HUES48 (cell line): ENCODE measurements around the gene GRIK5.

Experiments
- H3K27ac ChIP-seq: one replicate; pipeline ENCODE4 v1.7.0; 2013; ENCODE audit warnings: low read depth, low read length, inconsistent platforms
- H3K27me3 ChIP-seq: 2 replicates; pipeline ENCODE4 v1.6.1; 2013; ENCODE audit warnings: mild to moderate bottlenecking, low read length; ENCODE audit not compliant: control insufficient read depth, insufficient read depth
- H3K36me3 ChIP-seq: 2 replicates; pipeline ENCODE4 v1.6.1; 2013; ENCODE audit warnings: low read length; ENCODE audit not compliant: control insufficient read depth, insufficient read depth
- H3K4me1 ChIP-seq: 2 replicates; pipeline ENCODE4 v1.6.1; 2013; ENCODE audit warnings: mild to moderate bottlenecking, low read length; ENCODE audit not compliant: control insufficient read depth, insufficient read depth
- H3K4me3 ChIP-seq: 2 replicates; pipeline ENCODE4 v1.5.1; 2013; ENCODE audit warnings: mild to moderate bottlenecking, low read depth, low read length
- H3K9ac ChIP-seq: 2 replicates; pipeline ENCODE4 v1.6.1; 2013; ENCODE audit warnings: mild to moderate bottlenecking, low read depth, low read length, moderate library complexity
- H3K9me3 ChIP-seq: 2 replicates; pipeline ENCODE4 v1.6.1; 2013; ENCODE audit warnings: low read length; ENCODE audit not compliant: control insufficient read depth, insufficient read depth

GRIK5 gene

DNA sequence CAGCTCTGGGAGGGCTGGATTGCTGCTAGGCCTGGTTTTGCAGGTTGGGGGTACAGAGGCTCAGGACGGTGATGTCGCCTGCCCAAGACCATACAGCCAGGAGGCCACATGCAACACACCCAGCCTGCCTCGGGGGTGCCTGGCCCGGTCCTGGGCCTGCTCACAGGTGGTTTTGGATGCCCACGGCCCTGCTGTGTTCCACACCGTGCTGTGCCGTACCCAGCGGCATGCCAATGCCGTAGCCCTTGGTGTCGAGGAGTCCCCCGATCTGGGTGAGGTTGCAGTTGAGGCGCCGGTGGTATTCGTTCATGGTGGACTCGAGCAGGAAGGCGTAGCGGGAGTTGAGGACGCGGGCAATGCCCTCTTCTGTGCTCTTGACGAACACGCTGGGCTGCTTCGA is 64.5 kb downstream of the GRIK5 start:
- no peaks in the 10 kb centered on the region for H3K9me3 ChIP-seq
- H3K9ac ChIP-seq = no peak overlapping the region
- H3K27me3 ChIP-seq = peaks cover 6% of the 10 kb centered on the region
- H3K4me3 ChIP-seq = no peak overlapping the region
- no peaks in the 10 kb centered on the region for H3K4me1 ChIP-seq
- 0 out of 2 replicates have a peak, but pooled peaks cover 14% of the 10 kb centered on the region for H3K36me3 ChIP-seq
- no peak overlapping the region for H3K27ac ChIP-seq

DNA sequence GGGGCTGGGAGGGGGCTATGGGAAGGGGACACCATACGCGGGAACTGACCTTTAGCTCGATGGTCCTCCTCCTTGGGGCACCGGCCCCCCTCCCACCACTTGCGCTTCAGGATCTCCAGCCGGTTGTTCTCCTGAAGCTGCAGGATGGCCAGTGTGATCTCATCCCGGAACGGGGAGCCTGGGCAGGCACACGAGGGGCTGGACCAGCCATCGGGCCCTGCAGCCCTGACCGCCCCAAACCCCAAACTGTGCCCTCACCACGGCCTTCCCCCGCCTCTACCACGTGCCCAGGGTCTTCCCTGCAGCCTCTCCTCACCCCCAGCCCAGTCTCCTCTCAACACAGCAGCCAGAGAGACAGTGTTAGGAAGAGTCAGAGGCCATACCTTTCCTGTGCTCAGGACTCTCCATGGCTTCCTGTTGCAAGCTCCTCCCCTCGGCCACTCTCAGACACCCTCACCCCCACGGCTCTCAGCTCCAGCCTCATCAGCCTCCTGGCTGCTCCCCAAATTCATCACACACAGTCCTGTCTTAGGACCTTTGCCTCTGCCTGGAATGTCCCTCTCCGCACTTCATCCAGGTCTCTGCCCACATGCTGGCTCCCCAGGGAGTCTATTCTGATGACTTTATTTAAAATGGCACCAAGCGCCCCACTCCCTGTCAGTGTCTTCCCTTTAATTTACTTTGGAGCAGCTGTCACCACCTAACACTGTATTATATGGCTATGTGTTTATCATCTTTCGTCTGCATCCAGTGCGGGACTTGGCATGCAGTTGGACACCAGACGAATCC is 66.3 kb downstream of the GRIK5 start:
- no peak overlapping the region for H3K9ac ChIP-seq
- peaks cover 22% of the 10 kb centered on the region for H3K27me3 ChIP-seq

DNA sequence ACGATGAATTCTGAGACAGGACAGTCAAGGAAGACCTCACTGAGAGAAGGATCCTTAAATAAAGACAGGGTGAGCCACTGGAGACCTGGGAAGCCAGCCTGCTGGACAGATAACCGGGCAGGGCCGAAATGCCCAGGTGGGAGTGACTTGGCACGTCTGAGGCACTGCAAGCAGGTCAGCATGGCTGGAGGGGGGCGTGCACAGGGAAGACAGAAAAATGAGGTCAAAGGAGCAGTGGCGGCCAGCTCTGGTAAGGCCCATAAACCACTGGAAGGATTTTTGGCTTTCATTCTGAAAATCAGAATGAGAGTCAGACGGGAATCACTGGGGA is 70.2 kb downstream of the GRIK5 start:
- H3K4me1 ChIP-seq = peaks cover 8% of the 10 kb centered on the region; the same call in 1 of the 2 replicates
- H3K27me3 ChIP-seq = peaks cover 56% of the 10 kb centered on the region
- H3K27ac ChIP-seq = no peak overlapping the region
- H3K9ac ChIP-seq = no peak overlapping the region
- no peak overlapping the region for H3K4me3 ChIP-seq
- H3K9me3 ChIP-seq = no peaks in the 10 kb centered on the region
- H3K36me3 ChIP-seq = no peaks in the 10 kb centered on the region

More for the DNA sequence above, 66.3 kb downstream of the GRIK5 start:
- Histone ChIP-seq H3K4me1 (0 out of 2 replicates have a peak, but pooled peaks cover 3% of the 10 kb centered on the region), H3K36me3 (0 out of 2 replicates have a peak, but pooled peaks cover 14% of the 10 kb centered on the region), H3K9me3 (no peaks in the 10 kb centered on the region), H3K4me3 (no peak overlapping the region), H3K27ac (no peak overlapping the region)

DNA sequence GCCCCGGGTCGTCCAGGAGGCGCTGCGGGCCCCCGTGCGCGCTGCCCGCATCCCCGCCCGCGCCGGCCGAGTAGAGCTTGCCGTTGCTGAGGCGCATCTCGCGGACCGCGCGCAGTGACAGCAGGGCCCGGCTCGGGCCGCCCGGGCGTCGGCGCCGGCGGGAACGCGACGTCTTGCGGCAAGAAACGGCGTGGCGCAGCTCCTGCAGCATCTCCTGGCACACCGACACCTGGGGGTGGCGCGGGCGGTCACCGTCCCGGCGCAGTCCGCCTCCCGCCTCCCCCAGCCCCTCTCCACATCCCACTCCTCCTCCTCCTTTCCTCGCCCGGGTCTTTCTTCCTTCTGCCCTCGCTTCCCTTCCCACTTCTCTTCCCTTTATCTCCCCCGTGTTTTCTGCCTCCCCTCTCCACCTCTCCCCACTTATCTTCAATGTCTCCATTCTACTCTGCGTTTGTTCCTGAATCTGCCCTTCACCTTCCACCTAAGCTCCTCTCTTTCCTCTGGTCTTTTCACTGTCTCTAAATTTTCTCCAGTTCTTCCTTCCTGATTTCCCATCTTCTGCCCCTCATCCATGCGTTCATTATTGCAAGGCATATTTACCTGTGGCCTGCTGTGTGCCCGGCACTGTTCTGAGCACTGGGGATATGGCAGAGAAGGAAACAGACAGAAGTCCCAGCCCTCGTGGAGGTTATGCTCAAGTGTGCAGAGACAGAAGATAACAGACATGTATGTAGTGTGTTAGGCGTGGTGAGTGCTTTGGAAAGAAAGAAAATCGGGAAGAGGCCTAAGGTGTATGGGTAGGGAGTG is 70.7 kb downstream of the GRIK5 start:
- Histone ChIP-seq H3K36me3 (no peaks in the 10 kb centered on the region), H3K9ac (no peak overlapping the region), H3K4me3 (peak overlapping the region; percentile 34; the same call in 1 of the 2 replicates), H3K4me1 (peaks cover 8% of the 10 kb centered on the region; the same call in 1 of the 2 replicates), H3K9me3 (no peaks in the 10 kb centered on the region), H3K27ac (no peak overlapping the region), H3K27me3 (peaks cover 62% of the 10 kb centered on the region)

DNA sequence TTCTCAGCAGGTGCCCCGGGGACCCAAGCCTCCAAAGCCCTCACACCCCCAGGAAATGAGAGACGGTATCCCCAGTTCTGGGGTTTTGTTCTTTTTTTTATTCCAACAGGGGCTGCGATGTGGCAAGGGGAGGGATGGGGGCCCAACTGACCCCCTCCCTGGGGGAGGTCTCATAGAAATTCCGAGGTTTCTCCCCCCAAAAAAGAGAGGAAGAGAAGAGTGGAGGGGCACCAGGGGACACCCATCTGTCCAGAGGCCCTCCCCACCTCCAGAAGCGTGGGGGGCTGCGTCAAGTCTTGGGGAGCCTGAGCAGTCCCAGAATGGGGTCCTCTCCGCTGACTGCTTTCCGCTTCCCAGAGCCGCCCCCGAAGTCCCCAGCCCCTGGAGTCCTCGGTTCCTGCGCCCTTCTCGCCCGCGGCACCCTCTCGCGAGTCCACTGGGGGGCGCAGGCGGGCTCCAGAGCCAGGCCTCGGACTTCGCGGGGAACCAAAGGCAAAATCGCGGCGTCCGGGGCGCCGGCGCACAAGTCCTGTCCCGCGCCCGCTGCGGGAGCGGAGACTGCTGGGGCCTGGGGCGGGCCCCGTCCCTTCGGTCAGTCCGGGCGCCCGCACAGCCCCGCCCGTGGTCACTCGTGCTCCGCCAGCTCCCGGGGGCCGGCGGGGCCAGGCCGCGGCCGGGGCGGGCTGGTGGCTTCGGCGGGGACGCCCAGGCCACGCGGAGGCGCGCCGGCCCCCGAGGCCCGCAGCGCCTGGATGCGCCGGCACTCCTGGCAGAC is 71.6 kb downstream of the GRIK5 start:
- H3K4me3 ChIP-seq = peak overlapping the region; percentile 46
- H3K9ac ChIP-seq = no peak overlapping the region
- no peak overlapping the region for H3K27ac ChIP-seq
- no peaks in the 10 kb centered on the region for H3K36me3 ChIP-seq
- peaks cover 8% of the 10 kb centered on the region; the same call in 1 of the 2 replicates for H3K4me1 ChIP-seq
- no peaks in the 10 kb centered on the region for H3K9me3 ChIP-seq
- H3K27me3 ChIP-seq = peaks cover 67% of the 10 kb centered on the region

DNA sequence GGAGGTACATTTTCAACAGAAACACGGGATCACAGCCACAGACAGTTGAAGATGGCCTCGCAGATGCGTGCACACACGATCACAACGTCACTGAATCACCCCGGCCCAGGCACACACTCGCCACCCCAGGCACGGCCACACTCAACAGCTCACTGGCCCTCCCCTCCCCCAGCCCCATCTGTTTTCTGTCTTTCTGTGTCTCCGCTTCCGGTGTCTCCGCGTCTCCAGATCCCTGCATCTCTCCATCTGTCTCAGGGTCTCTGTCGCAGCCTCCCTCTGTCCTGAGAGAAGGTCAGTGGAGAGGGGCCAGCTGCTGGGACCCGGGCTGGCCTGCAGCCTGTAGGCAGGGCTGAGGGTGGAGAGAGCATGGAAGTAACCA is 72.2 kb downstream of the GRIK5 start:
- H3K9ac ChIP-seq = no peak overlapping the region
- peaks cover 12% of the 10 kb centered on the region for H3K4me1 ChIP-seq
- H3K27ac ChIP-seq = no peak overlapping the region
- H3K9me3 ChIP-seq = no peaks in the 10 kb centered on the region
- H3K4me3 ChIP-seq = peak overlapping the region; percentile 46
- H3K27me3 ChIP-seq = peaks cover 71% of the 10 kb centered on the region
- H3K36me3 ChIP-seq = no peaks in the 10 kb centered on the region

DNA sequence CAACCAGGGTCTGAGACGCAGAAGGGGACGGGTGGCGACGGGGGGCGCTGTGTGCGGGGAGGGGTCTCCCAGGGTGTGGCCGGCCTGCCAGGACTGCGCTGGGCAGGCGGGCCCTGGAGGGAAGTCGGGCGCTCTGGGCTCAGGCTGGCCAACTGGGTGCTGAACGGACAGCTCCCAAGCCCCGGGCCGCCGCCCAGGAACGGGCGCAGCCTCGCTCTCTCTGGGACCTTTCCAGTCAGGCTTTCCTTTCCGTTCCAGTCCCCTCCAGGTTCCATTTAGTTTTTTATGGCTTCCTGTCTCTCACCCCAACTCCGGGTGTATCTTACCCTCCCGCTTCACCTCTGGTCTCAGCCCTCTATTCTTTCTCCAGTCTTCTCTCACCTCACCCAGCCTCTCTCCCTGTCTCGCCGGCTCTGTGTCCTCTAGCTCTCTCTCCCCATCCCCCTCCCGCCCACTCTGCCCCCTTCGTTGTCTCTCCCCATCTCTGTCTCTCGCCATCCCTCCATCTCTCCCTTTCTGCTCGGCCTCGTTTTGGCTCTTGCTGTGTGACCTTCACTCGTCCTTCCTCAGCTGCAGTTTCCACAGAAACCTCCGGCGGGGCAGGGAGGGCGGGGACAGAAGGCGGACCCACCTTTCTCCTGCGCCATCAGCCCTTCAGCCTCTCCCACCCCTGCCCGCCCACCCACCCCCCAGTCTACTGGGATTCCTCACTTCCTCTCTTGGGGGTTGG is 72.7 kb downstream of the GRIK5 start:
- Histone ChIP-seq H3K27me3 (peaks cover 71% of the 10 kb centered on the region), H3K4me3 (peak overlapping the region; percentile 51), H3K27ac (no peak overlapping the region)

DNA sequence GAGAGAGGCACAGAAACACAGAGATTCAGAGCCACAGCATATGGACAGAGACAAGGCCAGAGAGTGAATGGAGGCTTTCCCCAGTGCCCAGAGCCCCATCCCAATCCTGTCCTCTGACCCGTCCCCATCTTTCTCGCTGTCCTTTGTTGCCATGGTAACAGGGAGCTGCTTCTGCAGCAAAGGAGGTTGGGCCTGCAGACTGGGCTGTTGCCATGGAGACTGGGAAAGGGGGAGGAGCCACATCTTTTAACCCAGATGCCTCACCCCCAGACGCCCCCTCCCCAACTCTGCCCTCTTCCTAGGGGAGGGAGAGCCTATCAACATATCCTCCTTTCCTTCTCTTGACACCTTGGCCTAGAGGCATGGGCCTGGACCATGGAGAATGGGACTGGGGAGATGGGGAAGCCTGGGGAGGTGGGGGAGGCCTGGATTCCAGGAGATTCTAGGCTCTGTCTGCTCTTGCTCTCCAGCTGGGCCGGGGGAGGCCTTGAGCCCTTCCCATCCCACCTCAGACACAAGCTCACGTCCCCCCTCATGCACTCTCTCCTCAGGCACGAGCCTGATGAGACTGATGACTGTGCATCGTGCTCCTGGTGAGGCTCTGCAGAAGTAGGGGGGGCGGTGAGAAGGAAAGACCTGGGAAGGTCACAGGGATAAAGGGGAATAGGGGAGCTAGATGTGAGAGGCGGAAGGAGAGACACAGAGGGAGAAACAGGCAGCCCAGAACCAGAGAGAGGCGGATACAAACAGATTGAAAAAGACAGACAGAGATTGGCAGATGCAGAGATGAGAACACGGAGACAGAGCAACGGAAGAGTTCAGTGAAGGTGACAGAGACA is 73.8 kb downstream of the GRIK5 start:
- Histone ChIP-seq H3K36me3 (no peaks in the 10 kb centered on the region), H3K9me3 (no peaks in the 10 kb centered on the region), H3K4me1 (peaks cover 12% of the 10 kb centered on the region), H3K9ac (no peak overlapping the region), H3K27ac (no peak overlapping the region), H3K4me3 (no peak overlapping the region), H3K27me3 (peaks cover 71% of the 10 kb centered on the region)

More for the DNA sequence above, 72.7 kb downstream of the GRIK5 start:
- H3K36me3 ChIP-seq = no peaks in the 10 kb centered on the region
- no peaks in the 10 kb centered on the region for H3K9me3 ChIP-seq
- peaks cover 12% of the 10 kb centered on the region for H3K4me1 ChIP-seq
- no peak overlapping the region for H3K9ac ChIP-seq

DNA sequence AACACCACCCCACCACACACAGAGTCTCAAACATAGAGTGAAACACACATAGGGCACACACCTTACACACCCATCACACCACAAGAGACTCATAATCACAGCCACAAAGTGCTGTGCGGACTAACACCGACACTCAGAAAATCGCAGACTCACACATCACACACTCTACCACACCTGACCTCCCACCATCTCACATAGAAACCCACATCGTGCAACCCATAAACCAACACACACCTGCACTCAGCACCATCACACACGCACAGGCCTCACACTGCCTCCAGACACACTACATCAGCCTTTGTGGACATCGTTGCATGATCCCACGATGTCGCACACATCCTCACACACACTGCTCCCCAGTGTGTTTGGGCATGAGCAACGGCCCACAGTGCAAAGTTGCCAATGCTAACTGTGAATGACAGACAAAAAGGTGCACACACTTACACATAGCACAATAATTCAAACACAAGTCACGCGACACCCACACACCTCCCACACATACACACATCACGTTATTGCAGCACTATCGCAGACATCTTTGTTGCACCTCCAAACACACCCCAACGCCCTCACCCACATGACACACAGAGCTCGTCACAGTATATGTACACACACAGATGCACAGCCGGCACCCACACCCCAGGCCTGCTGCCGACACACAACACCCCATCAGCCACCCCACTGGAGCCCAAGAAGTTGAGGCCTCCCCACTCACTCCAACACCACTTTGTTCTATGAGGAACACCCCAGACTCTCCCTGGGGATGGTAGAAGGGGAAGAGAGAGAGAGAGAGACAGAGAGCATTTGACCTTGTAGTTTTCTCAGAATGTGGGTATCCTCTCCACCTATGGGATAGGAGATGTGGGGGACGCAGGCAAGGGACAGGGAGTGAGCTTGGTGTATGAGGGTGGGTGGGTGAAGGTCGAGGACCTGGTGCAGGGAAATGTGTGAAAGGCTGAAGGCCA is 74.7 kb downstream of the GRIK5 start:
- H3K27ac ChIP-seq = no peak overlapping the region
- H3K9ac ChIP-seq = no peak overlapping the region
- H3K27me3 ChIP-seq = peaks cover 63% of the 10 kb centered on the region
- no peaks in the 10 kb centered on the region for H3K9me3 ChIP-seq
- no peak overlapping the region for H3K4me3 ChIP-seq
- no peaks in the 10 kb centered on the region for H3K36me3 ChIP-seq
- peaks cover 12% of the 10 kb centered on the region for H3K4me1 ChIP-seq
